Loucy (cell line): ENCODE results near the gene GRAMD2A.

Experiments used
- H2AFZ ChIP-seq: fragments of 200-600 bp; sonication (generic); 2 replicates; pipeline ENCODE4 v1.6.0; 2016; ENCODE audit warnings: antibody characterized with exemption, mild to moderate bottlenecking, low read length, moderate library complexity
- H3F3A ChIP-seq: fragments of 200-600 bp; 2 replicates; pipeline ENCODE4 v1.6.0; 2016; ENCODE audit warnings: antibody characterized with exemption, low read depth, mild to moderate bottlenecking
- H3K27me3 ChIP-seq: fragments of 200-600 bp; sonication (generic); 2 replicates; pipeline ENCODE4 v1.6.1; 2014; ENCODE audit warnings: low read length, mild to moderate bottlenecking; ENCODE audit not compliant: insufficient read depth, poor library complexity, severe bottlenecking
- H3K36me3 ChIP-seq: fragments of 200-600 bp; sonication (generic); 2 replicates; pipeline ENCODE4 v1.6.1; 2016; ENCODE audit warnings: low read length; ENCODE audit not compliant: insufficient read depth
- H3K4me1 ChIP-seq: fragments of 200-600 bp; sonication (generic); 2 replicates; pipeline ENCODE4 v1.5.1; 2014; ENCODE audit warnings: low read length, mild to moderate bottlenecking; ENCODE audit not compliant: insufficient read depth, poor library complexity, severe bottlenecking
- H3K4me2 ChIP-seq: fragments of 200-600 bp; sonication (generic); 2 replicates; pipeline ENCODE4 v1.6.0; 2014; ENCODE audit warnings: antibody characterized with exemption, low read length, low read depth, mild to moderate bottlenecking; ENCODE audit not compliant: poor library complexity, severe bottlenecking
- H3K4me3 ChIP-seq: fragments of 200-600 bp; sonication (generic); 2 replicates; pipeline ENCODE4 v1.5.1; 2014; ENCODE audit warnings: low read length, mild to moderate bottlenecking, mixed read lengths; ENCODE audit not compliant: poor library complexity, severe bottlenecking
- H3K79me2 ChIP-seq: fragments of 200-600 bp; sonication (generic); 2 replicates; pipeline ENCODE4 v1.6.1; 2014; ENCODE audit warnings: low read length; ENCODE audit not compliant: insufficient read depth
- H3K9ac ChIP-seq: fragments of 200-600 bp; sonication (generic); 2 replicates; pipeline ENCODE4 v1.6.0; 2014; ENCODE audit warnings: mild to moderate bottlenecking, low read depth, low read length, moderate library complexity; ENCODE audit not compliant: poor library complexity, severe bottlenecking
- H3K9me2 ChIP-seq: fragments of 200-600 bp; sonication (generic); replicated peaks from 2 replicates; pipeline ENCODE4 v1.6.1; 2016; ENCODE audit warnings: low read depth, low read length, mixed read lengths
- H3K9me3 ChIP-seq: fragments of 200-600 bp; sonication (generic); 2 replicates; pipeline ENCODE4 v1.6.1; 2014; ENCODE audit warnings: mild to moderate bottlenecking, antibody characterized with exemption, low read length, low read depth; ENCODE audit not compliant: insufficient read depth
- H4K20me1 ChIP-seq: fragments of 200-600 bp; sonication (generic); 2 replicates; pipeline ENCODE4 v1.6.0; 2014; ENCODE audit warnings: antibody characterized with exemption, low read length, mild to moderate bottlenecking; ENCODE audit not compliant: insufficient read depth, poor library complexity, severe bottlenecking
- CTCF ChIP-seq: fragments of 200-600 bp; sonication (generic); conservative IDR thresholded peaks from 2 replicates; pipeline ENCODE4 v1.5.1; 2014; ENCODE audit warnings: mild to moderate bottlenecking, antibody characterized with exemption, low read length
- EZH2phosphoT487 ChIP-seq: fragments of 200-600 bp; IDR thresholded peaks from 2 replicates; pipeline ENCODE4 v1.6.1; 2018; ENCODE audit warnings: antibody characterized with exemption, mild to moderate bottlenecking, moderate library complexity, borderline replicate concordance

GRAMD2A gene

DNA sequence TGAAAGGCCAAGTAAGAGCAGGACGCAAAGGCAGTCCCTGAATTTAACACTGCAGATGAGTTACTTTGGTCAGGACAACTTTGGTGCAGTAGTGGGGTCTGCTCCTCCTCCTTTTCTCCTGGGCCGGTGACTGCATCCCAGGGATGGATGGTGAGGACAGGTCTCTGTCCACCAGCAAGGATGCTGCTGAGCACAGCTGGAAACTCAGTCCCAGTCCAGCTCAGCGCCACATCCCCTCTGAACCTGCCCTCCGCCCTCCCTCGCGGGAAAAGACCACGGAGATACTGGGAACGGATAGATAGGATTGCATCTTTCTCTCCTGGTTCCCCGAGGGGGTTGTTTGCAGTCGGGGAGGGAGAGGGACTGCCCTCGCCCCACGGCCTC is 13.8 kb downstream of the GRAMD2A start:
- Histone ChIP-seq H3K9ac (no peak overlapping the region), H3K36me3 (no peaks in the 10 kb centered on the region), H3K4me2 (no peak overlapping the region), H3K27me3 (no peaks in the 10 kb centered on the region), H3K9me3 (no peaks in the 10 kb centered on the region), H3K4me1 (no peaks in the 10 kb centered on the region), H2AFZ (no peak overlapping the region), H4K20me1 (no peaks in the 10 kb centered on the region), H3K4me3 (no peak overlapping the region), H3K79me2 (no peaks in the 10 kb centered on the region), H3F3A (no peaks in the 10 kb centered on the region), H3K9me2 (no peaks in the 10 kb centered on the region)
- TF ChIP-seq CTCF (no peak), EZH2phosphoT487 (no peak)

DNA sequence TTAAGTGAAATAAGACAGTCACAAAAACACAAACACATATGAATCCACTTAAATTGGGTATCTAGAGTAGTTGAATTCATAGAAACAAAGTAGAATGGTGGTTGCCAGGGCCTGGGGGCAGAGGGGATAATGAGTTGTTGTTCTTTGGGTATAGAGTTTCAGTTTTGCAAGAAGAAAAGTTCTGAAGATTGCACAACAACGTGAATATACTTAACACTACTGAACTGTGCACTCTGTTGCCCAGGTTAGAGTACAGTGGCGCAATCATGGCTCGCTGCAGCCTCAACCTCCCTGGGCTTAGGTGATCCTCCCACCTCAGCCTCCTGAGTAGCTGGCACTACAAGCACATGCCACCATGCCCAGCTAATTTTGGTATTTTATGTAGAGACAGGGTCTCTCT is 14.9 kb downstream of the GRAMD2A start:
- H3K36me3 ChIP-seq, result no peaks in the 10 kb centered on the region
- H3K27me3 ChIP-seq, result no peaks in the 10 kb centered on the region
- H3K4me2 ChIP-seq, result no peak overlapping the region
- H3K79me2 ChIP-seq, result no peaks in the 10 kb centered on the region
- no peak overlapping the region for H3K4me3 ChIP-seq
- H3K9me2 ChIP-seq, result no peaks in the 10 kb centered on the region
- no peak overlapping the region for H3K9ac ChIP-seq
- no peaks in the 10 kb centered on the region for H3K9me3 ChIP-seq
- TF ChIP-seq CTCF, result no peak
- no peak for TF ChIP-seq EZH2phosphoT487
- H3F3A ChIP-seq, result no peaks in the 10 kb centered on the region
- H3K4me1 ChIP-seq, result no peaks in the 10 kb centered on the region
- no peaks in the 10 kb centered on the region for H4K20me1 ChIP-seq
- no peak overlapping the region for H2AFZ ChIP-seq

- H3K9me2 ChIP-seq, result no peaks in the 10 kb centered on the region
- no peak overlapping the region for H3K4me3 ChIP-seq
- TF ChIP-seq EZH2phosphoT487 (no peak), CTCF (no peak)
- no peaks in the 10 kb centered on the region for H4K20me1 ChIP-seq
- no peak overlapping the region for H2AFZ ChIP-seq
- no peaks in the 10 kb centered on the region for H3K9me3 ChIP-seq
- H3K36me3 ChIP-seq, result no peaks in the 10 kb centered on the region
- H3K4me2 ChIP-seq, result no peak overlapping the region
- H3F3A ChIP-seq, result no peaks in the 10 kb centered on the region
- no peaks in the 10 kb centered on the region for H3K4me1 ChIP-seq
- no peaks in the 10 kb centered on the region for H3K27me3 ChIP-seq
- no peak overlapping the region for H3K9ac ChIP-seq
- no peaks in the 10 kb centered on the region for H3K79me2 ChIP-seq
Observed at GRCh38 chr15:72182244-72182643, 15.3 kb downstream of the GRAMD2A start.
